Caco-2 (cell line): ENCODE measurements around the gene SSTR3. TPM values are rescaled to one million over a fixed set of nuclear protein-coding genes. Genes with fewer than 3 reads are reported as not detected.

Experiments used
- BruUV-seq: library from RNA; stranded (reverse); fragments of 400-500 nt; replicated peaks from 2 replicates; lab custom pipeline; 2021; lab: Mats Ljungman, UMichigan
- CTCF ChIA-PET: fragments of 300-600 bp; sonication (Branson Sonifier 250); formaldehyde crosslinking; loops from one replicate; lab custom pipeline; 2022; ENCODE audit warnings: antibody characterized with exemption; lab: Charles Lee
- POLR2A ChIA-PET: fragments of 300-600 bp; sonication (Branson Sonifier 250); formaldehyde crosslinking; loops from one replicate; lab custom pipeline; 2022; ENCODE audit warnings: antibody characterized with exemption; lab: Charles Lee
- DNase-seq, 2 experiments: peaks; one replicate each; pipeline versions ENCODE4 v3.0.0 to v3.0.0-alpha.2; 2020 to 2022
- H3K27me3 ChIP-seq: replicated peaks from 2 replicates; pipeline ENCODE4 v1.6.0; 2011; ENCODE audit warnings: low read length; ENCODE audit not compliant: control insufficient read depth, insufficient read depth
- H3K36me3 ChIP-seq: 2 replicates; pipeline ENCODE4 v1.5.1; 2011; ENCODE audit warnings: low read length; ENCODE audit not compliant: control insufficient read depth, insufficient read depth
- H3K4me1 ChIP-seq: fragments of 250-450 bp; sonication (Bioruptor Pico); 2 replicates; pipeline ENCODE4 v1.5.1; 2020; ENCODE audit warnings: mild to moderate bottlenecking
- H3K4me3 ChIP-seq: 2 replicates; pipeline ENCODE4 v1.5.1; 2011; ENCODE audit warnings: low read depth, mild to moderate bottlenecking, control low read depth, low read length
- H3K9me3 ChIP-seq: fragments of 250-450 bp; sonication (Bioruptor Pico); 2 replicates; pipeline ENCODE4 v1.5.1; 2020; ENCODE audit warnings: mild to moderate bottlenecking, moderate library complexity
- H3K27ac Mint-ChIP-seq: one replicate; pipeline ENCODE4 v1.8.0; 2022; ENCODE audit warnings: mixed read lengths; ENCODE audit not compliant: unreplicated experiment
- H3K27me3 Mint-ChIP-seq: one replicate; pipeline ENCODE4 v1.8.0; 2022; ENCODE audit warnings: mixed read lengths; ENCODE audit not compliant: insufficient read depth, unreplicated experiment
- H3K36me3 Mint-ChIP-seq: one replicate; pipeline ENCODE4 v1.8.0; 2022; ENCODE audit warnings: mild to moderate bottlenecking, mixed read lengths; ENCODE audit not compliant: insufficient read depth, unreplicated experiment
- H3K4me1 Mint-ChIP-seq: one replicate; pipeline ENCODE4 v1.8.0; 2022; ENCODE audit warnings: low read depth, mixed read lengths; ENCODE audit not compliant: unreplicated experiment
- H3K4me3 Mint-ChIP-seq: one replicate; pipeline ENCODE4 v1.8.0; 2022; ENCODE audit warnings: mild to moderate bottlenecking, moderate library complexity, mixed read lengths; ENCODE audit not compliant: unreplicated experiment
- H3K9me3 Mint-ChIP-seq: one replicate; pipeline ENCODE4 v1.8.0; 2022; ENCODE audit warnings: mixed read lengths; ENCODE audit not compliant: unreplicated experiment
- CTCF ChIP-seq, 2 experiments: fragments of 200-600 bp in 1 of 2; IDR thresholded peaks; 1 replicate in 1 of 2; 2 replicates in 1 of 2; pipeline versions ENCODE4 v1.5.1 to v1.8.0; 2011 to 2022; ENCODE audit warnings: antibody characterized with exemption in 1 of 2, control low read depth in 1 of 2, inconsistent platforms in 1 of 2, low read depth in 1 of 2, low read length in 1 of 2, mild to moderate bottlenecking in 1 of 2, moderate library complexity in 1 of 2; ENCODE audit not compliant: insufficient read depth in 1 of 2, severe bottlenecking in 1 of 2, unreplicated experiment in 1 of 2
- intact Hi-C: fragments of 100-400 bp; cut with micrococcal nuclease; formaldehyde crosslinking; loops from one replicate; pipeline ENCODE4 v1.10.0; 2022; ENCODE audit not compliant: unreplicated experiment
- total RNA-seq: library from RNA; stranded (reverse); gene quantifications from 2 replicates; pipeline ENCODE4 v1.2.3, GENCODE V29; 2022

The SSTR3 gene
- total RNA-seq, 1 experiment from 2014 or later: not detected

GRCh38 chr22:37160027-37160426 lies 52.2 kb downstream of the SSTR3 start:
- POLR2A ChIA-PET: no interaction called here
- CTCF ChIA-PET: interaction anchor here (0.6 kb wide), 1 partner anchor 68 kb away, joined by 4 read pairs; no protein-coding TSS in a partner anchor
- no peaks in the 10 kb centered on the region for H3K4me1 Mint-ChIP-seq

GRCh38 chr22:37158963-37159290 lies 53.4 kb downstream of the SSTR3 start:
- no peak overlapping the region for H3K27ac Mint-ChIP-seq
- H3K4me3 Mint-ChIP-seq: no peak overlapping the region
- peaks cover 7% of the 10 kb centered on the region for H3K9me3 ChIP-seq
- CTCF ChIA-PET: no interaction called here
- no peak overlapping the region for H3K4me3 ChIP-seq
- TF ChIP-seq CTCF (IDR thresholded peaks at IDR 0.05; ENCODE audit: insufficient read depth in 1 of 2, low read depth in 1 of 2, low read length in 1 of 2, severe bottlenecking in 1 of 2, unreplicated experiment in 1 of 2): no peak
- no TSS peak for BruUV-seq
- H3K4me1 ChIP-seq: no peaks in the 10 kb centered on the region
- no peaks in the 10 kb centered on the region for H3K36me3 Mint-ChIP-seq
- no peaks in the 10 kb centered on the region for H3K27me3 Mint-ChIP-seq
- H3K36me3 ChIP-seq: no peaks in the 10 kb centered on the region
- intact Hi-C loops: no loop called here
- POLR2A ChIA-PET: no interaction called here
- H3K4me1 Mint-ChIP-seq: no peaks in the 10 kb centered on the region
- H3K9me3 Mint-ChIP-seq: no peaks in the 10 kb centered on the region
- H3K27me3 ChIP-seq: no peaks in the 10 kb centered on the region
- no peak for DNase-seq

More at GRCh38 chr22:37160027-37160426, 52.2 kb downstream of the SSTR3 start:
- H3K9me3 ChIP-seq: peaks cover 7% of the 10 kb centered on the region
- BruUV-seq: no TSS peak
- no peak overlapping the region for H3K4me3 ChIP-seq
- H3K27me3 Mint-ChIP-seq: no peaks in the 10 kb centered on the region
- peak in 1 of 2 experiments; percentile 8 for TF ChIP-seq CTCF (IDR thresholded peaks at IDR 0.05; ENCODE audit: insufficient read depth in 1 of 2, low read depth in 1 of 2, low read length in 1 of 2, severe bottlenecking in 1 of 2, unreplicated experiment in 1 of 2)
- no peaks in the 10 kb centered on the region for H3K9me3 Mint-ChIP-seq
- no peaks in the 10 kb centered on the region for H3K36me3 Mint-ChIP-seq
- H3K4me3 Mint-ChIP-seq: no peak overlapping the region
- no peak overlapping the region for H3K27ac Mint-ChIP-seq
- H3K27me3 ChIP-seq: no peaks in the 10 kb centered on the region
- H3K36me3 ChIP-seq: no peaks in the 10 kb centered on the region
- intact Hi-C loops: no loop called here
- H3K4me1 ChIP-seq: no peaks in the 10 kb centered on the region
- no peak for DNase-seq

- POLR2A ChIA-PET: no interaction called here
- TF ChIP-seq CTCF (IDR thresholded peaks at IDR 0.05; ENCODE audit: insufficient read depth in 1 of 2, low read depth in 1 of 2, low read length in 1 of 2, severe bottlenecking in 1 of 2, unreplicated experiment in 1 of 2): no peak
- Mint-ChIP-seq H3K27ac (no peak overlapping the region), H3K36me3 (no peaks in the 10 kb centered on the region), H3K4me3 (no peak overlapping the region), H3K27me3 (no peaks in the 10 kb centered on the region), H3K4me1 (no peaks in the 10 kb centered on the region), H3K9me3 (no peaks in the 10 kb centered on the region)
- Histone ChIP-seq H3K36me3 (no peaks in the 10 kb centered on the region), H3K27me3 (no peaks in the 10 kb centered on the region), H3K4me3 (no peak overlapping the region), H3K4me1 (no peaks in the 10 kb centered on the region), H3K9me3 (peaks cover 7% of the 10 kb centered on the region)
- CTCF ChIA-PET: no interaction called here
- intact Hi-C loops: no loop called here
- BruUV-seq: no TSS peak
- no peak for DNase-seq
These were observed 54.6 kb downstream of the SSTR3 start for GRCh38 chr22:37157516-37158285.
